ENCODE data around the gene LSM3.
A peak's percentile ranks its signal among the peaks of the same experiment; 100 is the strongest.

The LSM3 gene

GRCh38 chr3:14178247-14179113 is at the start of gene LSM3, which contains the start of gene XPC:
Gene LSM3, plus strand, starts transcription at chr3:14178817. Its CDS starts 44 bp downstream, at chr3:14178861.
Gene XPC, minus strand, starts transcription at chr3:14178601. Its CDS starts 33 bp downstream, at chr3:14178568.
- peak; percentile 99 for DNase-seq

DNA sequence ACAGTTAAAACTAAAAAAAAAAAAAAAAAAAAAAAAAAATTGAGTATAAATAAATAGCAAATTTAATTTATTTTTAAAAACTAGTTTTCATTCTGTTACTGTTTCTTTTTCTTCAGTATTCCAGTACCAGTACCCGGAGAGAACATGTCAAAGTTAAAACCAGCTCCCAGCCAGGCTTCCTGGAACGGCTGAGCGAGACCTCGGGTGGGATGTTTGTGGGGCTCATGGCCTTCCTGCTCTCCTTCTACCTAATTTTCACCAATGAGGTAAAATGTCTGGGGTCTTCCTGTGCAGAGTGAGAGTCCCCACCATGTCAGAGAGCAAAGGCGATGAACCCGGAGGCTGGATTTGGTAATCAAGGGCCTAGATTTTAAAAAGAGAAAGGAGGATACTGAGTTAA is 49.3 kb upstream of the LSM3 start:
- no peak for DNase-seq

DNA sequence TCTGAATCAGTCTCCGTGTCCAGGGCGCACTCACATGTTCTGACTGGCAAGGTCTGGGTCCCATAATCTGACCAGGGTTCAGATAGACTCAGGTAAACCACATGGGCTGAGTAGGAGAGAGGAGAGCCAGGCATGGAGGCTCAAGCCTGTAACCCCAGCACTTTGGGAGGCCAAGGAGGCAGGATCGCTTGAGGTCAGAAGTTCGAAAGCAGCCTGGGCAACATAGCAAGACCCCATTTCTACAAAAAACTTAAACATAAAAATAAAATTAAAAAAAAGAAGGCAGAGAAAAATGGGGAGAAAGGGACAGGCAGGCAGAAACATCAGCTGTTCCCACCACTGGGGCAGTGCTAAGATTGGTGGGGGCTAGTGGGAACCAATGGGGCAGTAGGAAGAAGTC is 48.4 kb upstream of the LSM3 start:
- no peak for DNase-seq

DNA sequence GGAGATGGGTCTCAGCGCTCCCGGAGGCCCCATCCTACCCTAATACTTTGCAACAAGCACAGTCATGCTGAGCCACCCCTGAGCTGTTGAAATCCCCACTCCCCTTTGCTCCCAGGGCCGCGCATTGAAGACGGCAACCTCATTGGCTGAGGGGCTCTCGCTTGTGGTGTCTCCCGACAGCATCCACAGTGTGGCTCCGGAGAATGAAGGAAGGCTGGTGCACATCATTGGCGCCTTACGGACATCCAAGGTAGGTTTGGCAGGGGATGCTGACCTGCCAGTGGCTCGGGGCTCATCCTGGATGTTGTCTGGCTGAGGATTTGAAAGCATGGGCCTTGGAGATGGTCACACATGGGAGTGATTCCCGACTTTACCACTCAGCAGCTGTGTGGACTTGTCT is 47.9 kb upstream of the LSM3 start:
- DNase-seq = no peak

- no peak for DNase-seq
Measured at GRCh38 chr3:14131134-14131533, 47.5 kb upstream of the LSM3 start.

- no peak for DNase-seq
Measured at GRCh38 chr3:14132120-14132519, 46.5 kb upstream of the LSM3 start.

GRCh38 chr3:14132689-14133088 is 45.9 kb upstream of the LSM3 start:
- no peak for DNase-seq

DNA sequence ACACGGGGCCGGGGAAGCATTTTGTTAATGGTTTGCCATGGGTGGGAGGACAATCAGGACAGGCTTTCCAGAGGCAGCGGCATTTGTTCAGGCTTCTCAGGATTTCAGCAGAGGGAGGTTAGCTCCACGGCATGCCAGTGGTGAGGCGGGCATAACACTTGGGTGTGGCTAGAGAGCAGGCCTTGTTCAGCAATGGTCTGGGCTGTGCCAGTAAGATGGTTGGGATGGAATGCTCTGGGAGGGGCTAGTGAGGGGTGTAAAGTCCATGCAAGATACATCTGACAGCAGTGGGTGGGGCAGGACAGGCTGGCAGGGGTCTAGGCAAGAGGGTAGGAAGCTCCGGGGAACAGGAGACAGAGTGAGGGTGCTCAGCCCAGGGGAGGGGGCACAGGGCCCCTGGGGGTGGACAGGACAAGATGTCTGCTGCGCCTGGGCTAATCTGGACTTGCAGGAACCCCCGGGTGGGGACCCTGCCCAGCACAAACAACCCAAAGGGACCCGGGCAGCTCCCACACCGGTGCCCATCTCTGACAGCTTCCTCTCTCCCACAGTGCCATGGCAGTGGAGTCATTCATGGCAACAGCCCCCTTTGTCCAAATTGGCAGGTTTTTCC is 45.3 kb upstream of the LSM3 start:
- DNase-seq = no peak

- DNase-seq = no peak
Measured at GRCh38 chr3:14133876-14134275, 44.7 kb upstream of the LSM3 start.

- DNase-seq = no peak
Measured at GRCh38 chr3:14134291-14134690, 44.3 kb upstream of the LSM3 start.

GRCh38 chr3:14135581-14135980 is 43.0 kb upstream of the LSM3 start:
- no peak for DNase-seq

- DNase-seq = no peak
Measured at GRCh38 chr3:14137004-14137403, 41.6 kb upstream of the LSM3 start.

DNA sequence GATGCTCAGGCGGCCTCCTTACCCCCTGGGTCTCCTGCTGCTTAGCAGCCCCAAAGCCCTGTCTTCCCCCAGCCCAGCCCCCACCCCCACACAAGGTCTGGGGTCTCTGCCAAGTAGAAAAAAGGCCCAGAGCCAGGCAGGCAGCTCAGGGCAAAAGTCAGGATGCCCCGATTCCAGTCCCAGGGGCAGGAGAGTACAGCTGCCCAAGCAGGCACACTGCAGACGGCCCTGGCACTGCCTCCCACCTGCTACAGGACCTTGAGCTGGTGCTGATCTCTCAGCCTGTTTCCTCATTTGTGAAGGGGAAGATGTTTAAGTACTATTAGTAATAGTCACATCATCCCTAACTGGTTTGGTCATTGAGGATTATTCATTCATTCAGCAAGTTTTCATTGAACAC is 41.2 kb upstream of the LSM3 start:
- no peak for DNase-seq

DNA sequence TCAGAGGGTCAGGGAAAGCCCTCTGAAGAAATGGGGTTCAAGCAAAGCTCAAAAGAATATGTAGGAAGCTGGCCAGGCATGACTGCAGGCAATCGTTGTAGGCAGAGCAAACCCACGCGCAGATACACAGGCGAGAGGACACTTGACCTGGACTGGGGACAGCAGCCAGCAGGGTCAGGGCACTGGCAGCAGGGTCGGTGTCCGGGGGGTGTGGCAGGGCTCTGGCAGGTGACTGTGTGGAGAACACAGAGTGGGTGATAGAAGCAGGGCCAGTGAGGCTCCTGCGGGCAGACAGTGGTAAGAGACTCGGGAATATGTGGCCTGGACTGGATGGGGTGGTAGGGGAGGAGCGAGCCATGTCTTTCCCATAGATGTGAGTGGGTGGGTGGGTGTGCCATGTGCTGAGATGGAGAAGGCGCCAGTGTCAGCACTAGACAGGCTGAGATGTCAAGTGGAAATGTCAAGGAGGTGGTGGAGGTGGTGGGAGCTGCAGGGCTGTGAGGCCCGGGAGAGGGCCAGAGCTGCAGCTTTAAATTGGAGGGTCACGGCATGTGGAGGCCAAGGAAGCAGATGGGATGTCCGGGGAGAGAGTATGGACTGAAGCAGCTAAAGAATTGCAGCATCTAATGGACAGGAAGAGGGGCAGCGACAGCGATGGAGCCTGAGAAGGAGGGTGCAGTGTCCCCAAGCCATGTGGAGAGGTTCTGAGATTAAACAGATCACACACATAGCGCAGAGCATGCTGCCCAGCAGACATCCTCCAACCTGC is 40.3 kb upstream of the LSM3 start:
- DNase-seq = no peak

DNA sequence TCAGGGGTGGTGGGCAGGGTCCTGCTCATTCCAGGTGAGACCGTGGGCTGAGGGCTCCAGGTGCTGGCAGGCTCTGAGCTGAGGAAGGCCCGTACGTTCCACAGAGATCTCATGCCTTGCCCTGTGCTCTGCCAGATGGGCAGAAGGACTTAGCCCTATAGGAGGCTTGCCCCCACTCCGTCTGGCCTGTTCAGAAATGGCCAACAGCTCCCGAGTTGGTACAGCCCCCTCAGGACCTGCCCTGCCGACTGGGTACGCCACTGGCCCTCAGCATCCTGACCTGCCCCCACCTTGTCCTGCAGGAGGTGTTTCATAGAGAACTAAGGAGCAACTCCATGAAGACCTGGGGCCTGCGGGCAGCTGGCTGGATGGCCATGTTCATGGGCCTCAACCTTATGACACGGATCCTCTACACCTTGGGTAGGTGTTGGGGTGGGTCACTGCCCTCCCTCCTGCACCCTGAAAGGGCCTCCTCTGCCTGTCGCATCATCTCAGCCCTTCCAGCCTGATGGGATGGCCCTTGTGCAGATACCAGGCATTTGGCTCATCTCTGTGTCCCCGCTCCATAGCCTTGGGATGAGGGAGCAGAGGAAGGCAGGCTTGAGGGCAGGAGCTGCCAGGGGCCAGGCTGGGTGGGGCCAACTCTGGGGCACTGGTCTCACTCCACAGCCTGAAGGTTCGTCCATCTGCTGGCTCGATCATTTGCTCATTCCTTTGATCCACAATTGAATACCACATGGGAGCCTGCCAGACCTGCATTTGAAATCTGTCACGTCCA is 39.5 kb upstream of the LSM3 start:
- no peak for DNase-seq

- no peak for DNase-seq
Measured at GRCh38 chr3:14139771-14140170, 38.8 kb upstream of the LSM3 start.

DNA sequence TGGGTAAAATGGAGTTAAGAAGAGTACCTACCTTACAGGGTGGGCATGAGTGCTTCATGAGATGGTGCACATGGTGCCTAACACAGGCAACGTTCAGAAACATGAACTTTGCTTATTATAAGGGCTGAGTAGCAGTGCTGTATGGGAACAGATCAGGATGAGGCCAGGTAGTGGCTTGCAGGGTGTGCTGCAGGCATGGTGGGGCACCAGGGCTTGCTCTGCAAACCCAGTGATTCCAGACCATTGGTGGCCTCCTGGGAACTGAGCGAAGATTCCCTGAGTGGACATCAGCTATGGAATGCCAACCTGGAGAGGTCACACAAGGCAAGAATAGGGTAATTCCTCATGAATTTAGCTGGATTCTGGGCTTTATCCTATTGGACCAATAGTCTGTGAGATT is 37.9 kb upstream of the LSM3 start:
- no peak for DNase-seq

GRCh38 chr3:14141144-14141543 is 37.5 kb upstream of the LSM3 start:
- no peak for DNase-seq

GRCh38 chr3:14141602-14142341 is 36.8 kb upstream of the LSM3 start:
- DNase-seq = no peak

DNA sequence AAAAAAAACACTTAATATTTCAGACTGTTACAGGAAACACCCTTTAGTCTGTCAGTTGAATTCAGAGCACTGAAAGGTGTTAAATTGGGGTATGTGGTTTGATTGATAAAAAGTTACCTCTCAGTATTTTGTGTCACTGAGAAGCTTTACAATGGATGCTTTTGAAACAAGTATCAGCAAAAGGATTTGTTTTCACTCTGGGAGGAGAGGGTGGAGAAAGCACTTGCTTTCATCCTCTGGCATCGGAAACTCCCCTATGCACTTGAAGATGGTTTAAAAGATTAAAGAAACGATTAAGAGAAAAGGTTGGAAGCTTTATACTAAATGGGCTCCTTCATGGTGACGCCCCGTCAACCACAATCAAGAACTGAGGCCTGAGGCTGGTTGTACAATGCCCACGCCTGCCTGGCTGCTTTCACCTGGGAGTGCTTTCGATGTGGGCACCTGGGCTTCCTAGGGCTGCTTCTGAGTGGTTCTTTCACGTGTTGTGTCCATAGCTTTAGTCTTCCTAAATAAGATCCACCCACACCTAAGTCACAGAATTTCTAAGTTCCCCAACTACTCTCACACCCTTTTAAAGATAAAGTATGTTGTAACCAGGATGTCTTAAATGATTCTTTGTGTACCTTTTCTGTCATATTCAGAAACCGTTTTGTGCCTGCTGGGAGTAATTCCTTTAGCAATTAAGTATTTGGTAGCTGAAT is 35.9 kb upstream of the LSM3 start:
- no peak for DNase-seq

Measured in T1000 (cell line).